ENCODE results near the gene MCUB. TPM values are rescaled to one million over a fixed set of nuclear protein-coding genes. Genes with fewer than 3 reads are reported as not detected.

Gene MCUB
- total RNA-seq, 1 donor from 2014 or later: 7.2 TPM

DNA sequence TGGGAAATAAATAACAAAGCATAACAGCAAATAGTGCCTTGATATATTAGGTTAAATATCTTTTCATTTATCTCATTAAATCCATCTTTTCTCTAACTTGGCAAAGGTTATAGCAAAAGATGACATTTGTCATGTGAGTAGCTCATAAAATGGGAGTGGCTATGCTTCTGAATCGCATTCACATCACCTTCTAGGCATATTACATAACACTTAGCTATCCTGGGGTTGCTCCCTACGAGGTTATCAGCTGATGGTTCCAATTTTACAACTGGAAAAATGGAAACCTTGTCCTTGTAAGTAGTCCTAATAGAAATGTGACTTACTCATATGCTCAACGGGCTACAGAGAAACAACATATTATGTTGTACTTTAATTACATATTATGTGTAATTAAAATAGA is 153.5 kb downstream of the MCUB start:
- Mint-ChIP-seq H3K27ac (ENCODE audit: unreplicated experiment) (no peak overlapping the region), H3K9me3 (ENCODE audit: low read depth) (no peaks in the 10 kb centered on the region), H3K4me3 (ENCODE audit: unreplicated experiment) (no peak overlapping the region), H3K36me3 (ENCODE audit: low read depth) (peaks cover 7% of the 10 kb centered on the region), H3K27me3 (ENCODE audit: low read depth) (no peaks in the 10 kb centered on the region), H3K4me1 (ENCODE audit: low read depth) (no peaks in the 10 kb centered on the region)
- DNase-seq (ENCODE audit: low spot score): no peak
- TF ChIP-seq, protein P1, sequence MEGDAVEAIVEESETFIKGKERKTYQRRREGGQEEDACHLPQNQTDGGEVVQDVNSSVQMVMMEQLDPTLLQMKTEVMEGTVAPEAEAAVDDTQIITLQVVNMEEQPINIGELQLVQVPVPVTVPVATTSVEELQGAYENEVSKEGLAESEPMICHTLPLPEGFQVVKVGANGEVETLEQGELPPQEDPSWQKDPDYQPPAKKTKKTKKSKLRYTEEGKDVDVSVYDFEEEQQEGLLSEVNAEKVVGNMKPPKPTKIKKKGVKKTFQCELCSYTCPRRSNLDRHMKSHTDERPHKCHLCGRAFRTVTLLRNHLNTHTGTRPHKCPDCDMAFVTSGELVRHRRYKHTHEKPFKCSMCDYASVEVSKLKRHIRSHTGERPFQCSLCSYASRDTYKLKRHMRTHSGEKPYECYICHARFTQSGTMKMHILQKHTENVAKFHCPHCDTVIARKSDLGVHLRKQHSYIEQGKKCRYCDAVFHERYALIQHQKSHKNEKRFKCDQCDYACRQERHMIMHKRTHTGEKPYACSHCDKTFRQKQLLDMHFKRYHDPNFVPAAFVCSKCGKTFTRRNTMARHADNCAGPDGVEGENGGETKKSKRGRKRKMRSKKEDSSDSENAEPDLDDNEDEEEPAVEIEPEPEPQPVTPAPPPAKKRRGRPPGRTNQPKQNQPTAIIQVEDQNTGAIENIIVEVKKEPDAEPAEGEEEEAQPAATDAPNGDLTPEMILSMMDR (IDR thresholded peaks at IDR 0.05): no peak

- no peaks in the 10 kb centered on the region for H3K4me1 Mint-ChIP-seq (ENCODE audit: low read depth)
- peaks cover 4% of the 10 kb centered on the region for H3K36me3 Mint-ChIP-seq (ENCODE audit: low read depth)
- no peak overlapping the region for H3K4me3 Mint-ChIP-seq (ENCODE audit: unreplicated experiment)
- H3K27ac Mint-ChIP-seq (ENCODE audit: unreplicated experiment): no peak overlapping the region
- no peak for DNase-seq (ENCODE audit: low spot score)
- TF ChIP-seq, protein P1 (IDR thresholded peaks at IDR 0.05): no peak
- no peaks in the 10 kb centered on the region for H3K27me3 Mint-ChIP-seq (ENCODE audit: low read depth)
- no peaks in the 10 kb centered on the region for H3K9me3 Mint-ChIP-seq (ENCODE audit: low read depth)
Observed at GRCh38 chr4:109718759-109719158, 158.7 kb downstream of the MCUB start.

- TF ChIP-seq, protein P1 (IDR thresholded peaks at IDR 0.05): no peak
- H3K27me3 Mint-ChIP-seq (ENCODE audit: low read depth): no peaks in the 10 kb centered on the region
- H3K4me3 Mint-ChIP-seq (ENCODE audit: unreplicated experiment): no peak overlapping the region
- DNase-seq (ENCODE audit: low spot score): no peak
- peaks cover 1% of the 10 kb centered on the region for H3K36me3 Mint-ChIP-seq (ENCODE audit: low read depth)
- H3K4me1 Mint-ChIP-seq (ENCODE audit: low read depth): no peaks in the 10 kb centered on the region
- no peaks in the 10 kb centered on the region for H3K9me3 Mint-ChIP-seq (ENCODE audit: low read depth)
- no peak overlapping the region for H3K27ac Mint-ChIP-seq (ENCODE audit: unreplicated experiment)
Observed at GRCh38 chr4:109719604-109720003, 159.6 kb downstream of the MCUB start.

- DNase-seq (ENCODE audit: low spot score): no peak
- Mint-ChIP-seq H3K4me3 (ENCODE audit: unreplicated experiment) (no peak overlapping the region), H3K27me3 (ENCODE audit: low read depth) (no peaks in the 10 kb centered on the region), H3K4me1 (ENCODE audit: low read depth) (no peaks in the 10 kb centered on the region), H3K9me3 (ENCODE audit: low read depth) (no peaks in the 10 kb centered on the region), H3K27ac (ENCODE audit: unreplicated experiment) (no peak overlapping the region), H3K36me3 (ENCODE audit: low read depth) (peaks cover 3% of the 10 kb centered on the region)
- TF ChIP-seq, protein P1 (IDR thresholded peaks at IDR 0.05): no peak
Observed at GRCh38 chr4:109721033-109721432, 161.0 kb downstream of the MCUB start.

DNA sequence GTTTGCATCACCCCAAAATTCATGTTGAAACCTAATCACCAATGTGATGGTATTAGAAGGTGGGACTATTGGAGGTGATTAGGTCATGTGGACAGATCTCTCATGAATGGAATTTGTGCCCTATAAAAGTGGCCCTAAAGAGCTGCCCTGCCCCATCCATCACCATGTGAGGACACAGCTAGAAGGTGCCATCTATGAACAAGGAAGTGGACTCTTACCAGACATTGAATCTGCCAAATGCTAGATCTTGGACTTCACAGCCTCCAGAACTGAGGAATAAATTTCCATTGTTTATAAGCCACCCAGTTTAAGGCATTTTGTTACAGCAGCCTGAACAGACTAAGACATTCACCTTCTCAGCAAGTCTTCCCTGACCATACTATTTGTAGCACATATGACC is 162.3 kb downstream of the MCUB start:
- peaks cover 2% of the 10 kb centered on the region for H3K36me3 Mint-ChIP-seq (ENCODE audit: low read depth)
- TF ChIP-seq, protein P1 (IDR thresholded peaks at IDR 0.05): no peak
- H3K9me3 Mint-ChIP-seq (ENCODE audit: low read depth): no peaks in the 10 kb centered on the region
- no peak for DNase-seq (ENCODE audit: low spot score)
- H3K4me3 Mint-ChIP-seq (ENCODE audit: unreplicated experiment): no peak overlapping the region
- H3K27me3 Mint-ChIP-seq (ENCODE audit: low read depth): no peaks in the 10 kb centered on the region
- H3K27ac Mint-ChIP-seq (ENCODE audit: unreplicated experiment): no peak overlapping the region
- H3K4me1 Mint-ChIP-seq (ENCODE audit: low read depth): no peaks in the 10 kb centered on the region
